Prostate gland (tissue), 2 donors: ENCODE results near the gene C1orf115. TPM values are rescaled to one million over a fixed set of nuclear protein-coding genes. Genes with fewer than 3 reads are reported as not detected.

Experiments
- DNase-seq: peaks from one replicate; pipeline ENCODE4 v3.0.0-alpha.2; 2019; ENCODE audit warnings: low spot score
- H3K27ac ChIP-seq, 2 donors: fragments of 200-600 bp; sonication (generic); 2 replicates each; pipeline ENCODE4 v1.5.1; 2017 to 2019
- H3K27me3 ChIP-seq: fragments of 200-600 bp; sonication (generic); replicated peaks from 2 replicates; pipeline ENCODE4 v1.5.1; 2019; ENCODE audit not compliant: insufficient read depth
- H3K36me3 ChIP-seq, 2 donors: fragments of 200-600 bp; sonication (generic); 1 replicate in 1 of 2; 2 replicates in 1 of 2; pipeline versions ENCODE4 v1.5.1 to v1.8.1; 2017 to 2019
- H3K4me1 ChIP-seq: fragments of 200-600 bp; sonication (generic); replicated peaks from 2 replicates; pipeline ENCODE4 v1.5.1; 2019
- H3K4me3 ChIP-seq, 2 donors: fragments of 200-600 bp; sonication (generic); 2 replicates each; pipeline ENCODE4 v1.5.1; 2017 to 2019
- H3K9me3 ChIP-seq: fragments of 200-600 bp; sonication (generic); 2 replicates; pipeline ENCODE4 v1.5.1; 2017
- CTCF ChIP-seq, 4 experiments: fragments of 200-600 bp in 2 of 4; fragments of 450-650 bp in 2 of 4; sonication (generic) in 2 of 4; IDR thresholded peaks; 1 replicate in 3 of 4; 2 replicates in 1 of 4; pipeline ENCODE4 v1.5.1; 2016 to 2019; ENCODE audit warnings: antibody characterized with exemption in 4 of 4, mild to moderate bottlenecking in 2 of 4, moderate library complexity in 2 of 4
- POLR2A ChIP-seq: fragments of 450-650 bp; IDR thresholded peaks from one replicate; pipeline ENCODE4 v1.6.1; 2016; ENCODE audit warnings: antibody characterized with exemption, mild to moderate bottlenecking
- POLR2AphosphoS5 ChIP-seq: sonication (generic); formaldehyde crosslinking; IDR thresholded peaks from one replicate; pipeline ENCODE4 v1.6.1; 2017; ENCODE audit warnings: antibody characterized with exemption
- WGBS: methylation state at CpG from one replicate; pipeline ENCODE4 v1.1.5; 2018; 5-methylcytosine and 5-hydroxymethylcytosine counted together
- intact Hi-C: fragments of 100-400 bp; cut with DNase I; formaldehyde crosslinking; loops from one replicate; pipeline ENCODE4 v1.14.2; 2022
- total RNA-seq, 2 donors: library from RNA; depleted of rRNA; stranded (reverse); fragments of >200 nt; gene quantifications; one replicate each; pipeline ENCODE4 v1.1.0, GENCODE V29; 2016

C1orf115 gene
- total RNA-seq, 2 donors from 2014 or later: 26.9 to 79.4 TPM

DNA sequence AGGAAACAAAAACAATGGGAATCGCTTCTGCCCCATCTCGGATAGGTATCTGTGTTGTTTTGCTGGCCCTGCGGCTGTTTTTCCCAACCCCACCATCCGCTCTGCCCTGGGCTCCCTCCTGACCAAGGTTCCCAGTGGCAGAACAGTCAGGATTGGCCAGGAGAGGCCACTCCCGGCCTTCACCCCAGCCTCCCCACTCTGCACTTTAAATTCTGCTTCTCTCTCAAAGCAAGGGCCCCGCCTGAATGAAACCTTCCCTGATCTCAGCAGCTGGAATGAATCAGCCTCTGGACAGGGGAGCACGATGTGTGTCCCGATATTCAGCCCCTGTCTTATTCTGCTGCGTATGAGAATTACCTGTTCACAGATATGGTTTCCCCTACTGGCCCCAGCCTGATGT, 16.3 kb downstream of the C1orf115 start:
- intact Hi-C loops: no loop called here
- Histone ChIP-seq H3K4me3 (no peak overlapping the region), H3K36me3 (no peaks in the 10 kb centered on the region), H3K27me3 (no peaks in the 10 kb centered on the region), H3K27ac (no peak overlapping the region), H3K9me3 (no peaks in the 10 kb centered on the region), H3K4me1 (no peaks in the 10 kb centered on the region)
- DNase-seq: no peak
- WGBS: 76% methylated on average over 9 of the region's 9 CpGs
- TF ChIP-seq CTCF (IDR thresholded peaks at IDR 0.05) (no peak), POLR2A (no peak), POLR2AphosphoS5 (no peak)

- 91% methylated on average over 10 of the region's 10 CpGs for WGBS
- Histone ChIP-seq H3K4me1 (no peaks in the 10 kb centered on the region), H3K27me3 (no peaks in the 10 kb centered on the region), H3K36me3 (no peaks in the 10 kb centered on the region), H3K27ac (no peak overlapping the region), H3K4me3 (no peak overlapping the region), H3K9me3 (no peaks in the 10 kb centered on the region)
- intact Hi-C loops: no loop called here
- no peak for DNase-seq
- no peak for TF ChIP-seq POLR2A
- no peak for TF ChIP-seq CTCF (IDR thresholded peaks at IDR 0.05)
- no peak for TF ChIP-seq POLR2AphosphoS5
Measured at GRCh38 chr1:220707160-220707559, 17.0 kb downstream of the C1orf115 start.

DNA sequence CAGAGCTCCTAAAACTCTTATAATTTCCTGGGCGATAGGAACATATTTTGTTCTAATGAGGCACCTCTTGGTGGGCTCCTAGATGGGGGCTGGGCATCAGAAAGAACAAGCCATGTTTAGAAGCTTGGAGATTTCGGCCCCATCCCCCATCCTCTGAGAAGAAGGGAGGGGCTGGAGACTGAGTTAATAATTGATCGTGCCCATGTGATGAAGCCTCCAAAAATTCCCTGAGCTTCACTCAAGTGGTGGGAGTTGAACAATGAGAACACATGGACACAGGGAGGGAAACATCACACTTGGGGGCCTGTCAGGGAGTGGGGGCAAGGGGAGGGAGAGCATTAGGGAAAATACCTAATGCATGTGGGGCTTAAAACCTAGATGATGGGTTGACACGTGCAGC, 18.1 kb downstream of the C1orf115 start:
- H3K4me1 ChIP-seq: no peaks in the 10 kb centered on the region
- no peak overlapping the region for H3K27ac ChIP-seq
- H3K9me3 ChIP-seq: no peaks in the 10 kb centered on the region
- H3K36me3 ChIP-seq: no peaks in the 10 kb centered on the region
- TF ChIP-seq POLR2A: no peak
- no peak for TF ChIP-seq CTCF (IDR thresholded peaks at IDR 0.05)
- no peak for TF ChIP-seq POLR2AphosphoS5
- DNase-seq: no peak
- WGBS: 99% methylated on average over 4 of the region's 4 CpGs
- H3K27me3 ChIP-seq: no peaks in the 10 kb centered on the region
- no peak overlapping the region for H3K4me3 ChIP-seq
- intact Hi-C loops: no loop called here

- intact Hi-C loops: no loop called here
- TF ChIP-seq POLR2AphosphoS5: no peak
- TF ChIP-seq POLR2A: no peak
- no peak for TF ChIP-seq CTCF (IDR thresholded peaks at IDR 0.05)
- Histone ChIP-seq H3K4me3 (no peak overlapping the region), H3K27me3 (no peaks in the 10 kb centered on the region), H3K9me3 (no peaks in the 10 kb centered on the region), H3K27ac (no peak overlapping the region), H3K4me1 (no peaks in the 10 kb centered on the region), H3K36me3 (no peaks in the 10 kb centered on the region)
- 56% methylated on average over 9 of the region's 9 CpGs for WGBS
- DNase-seq: no peak
Measured at GRCh38 chr1:220708936-220709801, 19.0 kb downstream of the C1orf115 start.

- 88% methylated on average over 4 of the region's 4 CpGs for WGBS
- H3K27ac ChIP-seq: no peak overlapping the region
- no peaks in the 10 kb centered on the region for H3K27me3 ChIP-seq
- H3K4me3 ChIP-seq: no peak overlapping the region
- H3K36me3 ChIP-seq: no peaks in the 10 kb centered on the region
- no peak for DNase-seq
- intact Hi-C loops: no loop called here
- no peaks in the 10 kb centered on the region for H3K4me1 ChIP-seq
- TF ChIP-seq POLR2AphosphoS5: no peak
- TF ChIP-seq POLR2A: no peak
- no peak for TF ChIP-seq CTCF (IDR thresholded peaks at IDR 0.05)
- H3K9me3 ChIP-seq: no peaks in the 10 kb centered on the region
Measured at GRCh38 chr1:220710333-220710732, 20.2 kb downstream of the C1orf115 start.
